Omental fat pad (tissue), 4 donors: ENCODE data around the gene MLEC. TPM values are rescaled to one million over a fixed set of nuclear protein-coding genes. Genes with fewer than 3 reads are reported as not detected.

ENCODE experiments used
- ATAC-seq: fragments of 150-250 bp; one replicate; pipeline ENCODE4 v1.9.1; 2016; ENCODE audit warnings: mild to moderate bottlenecking, moderate library complexity; ENCODE audit not compliant: low FRiP score
- DNase-seq: peaks from one replicate; pipeline ENCODE4 v3.0.0-alpha.2; 2019; ENCODE audit warnings: low spot score
- CTCF ChIP-seq, 3 donors: fragments of 450-650 bp; IDR thresholded peaks; one replicate each; pipeline ENCODE4 v1.5.1; 2016 to 2017; ENCODE audit warnings: antibody characterized with exemption in 3 of 3, mild to moderate bottlenecking in 3 of 3, moderate library complexity in 2 of 3
- total RNA-seq, 4 donors: library from RNA; depleted of rRNA; stranded (reverse); fragments of >200 nt; gene quantifications; one replicate each; pipeline ENCODE4 v1.1.0, GENCODE V29; 2016

MLEC gene
- 100 to 1,000 TPM in 1 of 4 donors, 10 to 100 TPM in 3; 84.8 to 121 (median 91.7) TPM for total RNA-seq

GRCh38 chr12:120686690-120687577 lies at the start of gene MLEC:
TSS of gene MLEC (plus strand) at chr12:120687149. CDS start at chr12:120687297, 148 bp downstream.
- no peak for TF ChIP-seq CTCF (IDR thresholded peaks at IDR 0.05)
- DNase-seq: peak; percentile 97
- peak; percentile 89 for ATAC-seq

GRCh38 chr12:120639771-120640721 lies 46.9 kb upstream of the MLEC start, which contains the start of gene CABP1:
TSS of gene CABP1 (plus strand) at chr12:120640626. CDS start at chr12:120640686, 60 bp downstream.
- ATAC-seq (peak; percentile 40), DNase-seq (no peak)
- TF ChIP-seq CTCF (IDR thresholded peaks at IDR 0.05): no peak

GRCh38 chr12:120640861-120641833 lies 45.8 kb upstream of the MLEC start:
- ATAC-seq (peak; percentile 55), DNase-seq (no peak)
- TF ChIP-seq CTCF (IDR thresholded peaks at IDR 0.05): no peak

- no peak for TF ChIP-seq CTCF (IDR thresholded peaks at IDR 0.05)
- DNase-seq (no peak), ATAC-seq (no peak)
These were observed 44.8 kb upstream of the MLEC start for GRCh38 chr12:120642121-120642520.

- DNase-seq: no peak
- no peak for ATAC-seq
- no peak for TF ChIP-seq CTCF (IDR thresholded peaks at IDR 0.05)
These were observed 44.1 kb upstream of the MLEC start for GRCh38 chr12:120642826-120643225.

- ATAC-seq (no peak), DNase-seq (no peak)
- TF ChIP-seq CTCF (IDR thresholded peaks at IDR 0.05): no peak
These were observed 43.4 kb upstream of the MLEC start for GRCh38 chr12:120643574-120643973.
